ENCODE data around the gene SLC41A2. TPM values are rescaled to one million over a fixed set of nuclear protein-coding genes. Genes with fewer than 3 reads are reported as not detected.
A peak's percentile ranks its signal among the peaks of the same experiment; 100 is the strongest.

Gene SLC41A2
- total and polyA plus RNA-seq, 2 of the 13 experiments (the other 11 are each of a cell fraction or from before 2014, with no cell fraction given): 2.3 to 12.8 TPM

DNA sequence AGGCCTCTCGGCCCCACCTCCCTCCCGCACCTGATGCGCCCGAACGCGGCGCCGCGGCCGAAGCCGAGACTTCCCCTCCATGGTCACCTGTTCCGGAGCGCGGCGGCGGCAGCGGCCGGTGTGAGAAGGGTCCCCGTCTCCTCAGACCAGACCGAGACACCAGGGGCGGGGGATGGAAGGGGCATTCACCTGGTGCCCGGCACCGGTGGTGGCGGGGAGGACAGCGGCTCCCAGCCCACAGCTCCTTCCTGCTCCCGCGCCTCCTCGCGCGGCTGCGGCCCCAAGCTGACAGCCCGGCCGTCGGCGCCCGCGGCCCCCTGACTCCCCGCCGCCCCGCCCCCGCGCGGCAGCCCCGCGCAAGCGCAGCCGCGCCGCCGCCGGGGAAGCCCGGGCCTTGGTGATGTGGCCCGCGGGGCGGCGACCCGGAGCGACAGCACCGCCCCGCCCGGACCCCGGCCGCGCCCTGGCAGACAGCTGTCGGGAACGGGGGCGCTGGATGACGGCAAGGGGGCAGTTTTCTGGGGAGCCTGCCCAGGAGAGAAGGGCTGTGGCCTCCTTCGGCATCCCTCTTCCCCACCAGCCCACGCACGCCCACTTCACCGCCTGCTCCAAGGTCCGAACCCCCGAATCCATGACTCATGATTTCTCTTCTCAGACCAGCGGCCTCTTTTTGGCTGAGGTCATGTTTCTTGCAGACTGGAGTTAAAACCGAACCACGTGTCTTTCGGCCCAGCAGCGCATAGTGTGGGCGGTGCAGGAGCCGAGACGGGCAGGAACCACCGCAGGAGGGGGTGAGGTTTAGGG is at the start of gene SLC41A2 (continued):
- TF ChIP-seq, protein P1, sequence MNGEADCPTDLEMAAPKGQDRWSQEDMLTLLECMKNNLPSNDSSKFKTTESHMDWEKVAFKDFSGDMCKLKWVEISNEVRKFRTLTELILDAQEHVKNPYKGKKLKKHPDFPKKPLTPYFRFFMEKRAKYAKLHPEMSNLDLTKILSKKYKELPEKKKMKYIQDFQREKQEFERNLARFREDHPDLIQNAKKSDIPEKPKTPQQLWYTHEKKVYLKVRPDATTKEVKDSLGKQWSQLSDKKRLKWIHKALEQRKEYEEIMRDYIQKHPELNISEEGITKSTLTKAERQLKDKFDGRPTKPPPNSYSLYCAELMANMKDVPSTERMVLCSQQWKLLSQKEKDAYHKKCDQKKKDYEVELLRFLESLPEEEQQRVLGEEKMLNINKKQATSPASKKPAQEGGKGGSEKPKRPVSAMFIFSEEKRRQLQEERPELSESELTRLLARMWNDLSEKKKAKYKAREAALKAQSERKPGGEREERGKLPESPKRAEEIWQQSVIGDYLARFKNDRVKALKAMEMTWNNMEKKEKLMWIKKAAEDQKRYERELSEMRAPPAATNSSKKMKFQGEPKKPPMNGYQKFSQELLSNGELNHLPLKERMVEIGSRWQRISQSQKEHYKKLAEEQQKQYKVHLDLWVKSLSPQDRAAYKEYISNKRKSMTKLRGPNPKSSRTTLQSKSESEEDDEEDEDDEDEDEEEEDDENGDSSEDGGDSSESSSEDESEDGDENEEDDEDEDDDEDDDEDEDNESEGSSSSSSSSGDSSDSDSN (CRISPR knock-in tag; IDR thresholded peaks at IDR 0.05): peak; percentile 99
- TF ChIP-seq, protein P2, sequence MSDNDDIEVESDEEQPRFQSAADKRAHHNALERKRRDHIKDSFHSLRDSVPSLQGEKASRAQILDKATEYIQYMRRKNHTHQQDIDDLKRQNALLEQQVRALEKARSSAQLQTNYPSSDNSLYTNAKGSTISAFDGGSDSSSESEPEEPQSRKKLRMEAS (IDR thresholded peaks at IDR 0.05): peak; percentile 80; the same call in 1 of the 2 replicates
- TF ChIP-seq, protein P3, sequence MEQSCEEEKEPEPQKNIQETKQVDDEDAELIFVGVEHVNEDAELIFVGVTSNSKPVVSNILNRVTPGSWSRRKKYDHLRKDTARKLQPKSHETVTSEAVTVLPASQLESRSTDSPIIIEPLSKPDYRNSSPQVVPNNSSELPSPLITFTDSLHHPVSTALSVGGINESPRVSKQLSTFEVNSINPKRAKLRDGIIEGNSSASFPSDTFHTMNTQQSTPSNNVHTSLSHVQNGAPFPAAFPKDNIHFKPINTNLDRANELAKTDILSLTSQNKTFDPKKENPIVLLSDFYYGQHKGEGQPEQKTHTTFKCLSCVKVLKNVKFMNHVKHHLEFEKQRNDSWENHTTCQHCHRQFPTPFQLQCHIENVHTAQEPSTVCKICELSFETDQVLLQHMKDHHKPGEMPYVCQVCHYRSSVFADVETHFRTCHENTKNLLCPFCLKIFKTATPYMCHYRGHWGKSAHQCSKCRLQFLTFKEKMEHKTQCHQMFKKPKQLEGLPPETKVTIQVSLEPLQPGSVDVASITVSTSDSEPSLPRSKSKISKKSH (CRISPR knock-in tag; IDR thresholded peaks at IDR 0.05; ENCODE audit: borderline replicate concordance): peak; percentile 21
- TF ChIP-seq KLF12 (CRISPR knock-in tag; IDR thresholded peaks at IDR 0.05; ENCODE audit: borderline replicate concordance) (peak; percentile 16; the same call in 1 of the 2 replicates), FOXJ3 (CRISPR knock-in tag; IDR thresholded peaks at IDR 0.05; ENCODE audit: borderline replicate concordance) (peak; percentile 5; the same call in 1 of the 2 replicates), ZSCAN21 (CRISPR knock-in tag; IDR thresholded peaks at IDR 0.05; ENCODE audit: borderline replicate concordance) (peak; percentile 23; the same call in 1 of the 2 replicates), AGO2 (optimal IDR thresholded peaks at IDR 0.05; ENCODE audit: low read depth, low read length) (peak; percentile 16), DMAP1 (CRISPR knock-in tag; IDR thresholded peaks at IDR 0.05) (peak; percentile 80), HNF4A (CRISPR knock-in tag; IDR thresholded peaks at IDR 0.05) (0 out of 2 replicates have a peak, but pooled peaks have one; percentile 7), MED1 (CRISPR knock-in tag; IDR thresholded peaks at IDR 0.05) (peak; percentile 34; the same call in 1 of the 2 replicates), ZBTB7B (CRISPR knock-in tag; IDR thresholded peaks at IDR 0.05) (peak; percentile 68), ZNF501 (CRISPR knock-in tag; IDR thresholded peaks at IDR 0.05) (peak; percentile 78; the same call in 1 of the 2 replicates), ZNF746 (CRISPR knock-in tag; IDR thresholded peaks at IDR 0.05) (no peak), ARNT2 (CRISPR knock-in tag; IDR thresholded peaks at IDR 0.05; ENCODE audit: low read depth) (peak; percentile 41; the same call in 1 of the 2 replicates), GZF1 (CRISPR knock-in tag; IDR thresholded peaks at IDR 0.05) (peak; percentile 61; the same call in 1 of the 2 replicates), PHF20 (CRISPR knock-in tag; IDR thresholded peaks at IDR 0.05) (peak; percentile 32; the same call in 1 of the 2 replicates), SP4 (CRISPR knock-in tag; IDR thresholded peaks at IDR 0.05) (no peak; the same call in 1 of the 2 replicates), SKI (IDR thresholded peaks at IDR 0.05; ENCODE audit: partially characterized antibody) (peak; percentile 77), HDAC1 (CRISPR knock-in tag; IDR thresholded peaks at IDR 0.05) (peak; percentile 42; the same call in 1 of the 2 replicates)
- TF ChIP-seq, protein P4, sequence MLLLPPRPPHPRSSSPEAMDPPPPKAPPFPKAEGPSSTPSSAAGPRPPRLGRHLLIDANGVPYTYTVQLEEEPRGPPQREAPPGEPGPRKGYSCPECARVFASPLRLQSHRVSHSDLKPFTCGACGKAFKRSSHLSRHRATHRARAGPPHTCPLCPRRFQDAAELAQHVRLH (CRISPR knock-in tag; IDR thresholded peaks at IDR 0.05; ENCODE audit: borderline replicate concordance, low read depth): peak; percentile 42; the same call in 1 of the 2 replicates
- TF ChIP-seq, protein P5, sequence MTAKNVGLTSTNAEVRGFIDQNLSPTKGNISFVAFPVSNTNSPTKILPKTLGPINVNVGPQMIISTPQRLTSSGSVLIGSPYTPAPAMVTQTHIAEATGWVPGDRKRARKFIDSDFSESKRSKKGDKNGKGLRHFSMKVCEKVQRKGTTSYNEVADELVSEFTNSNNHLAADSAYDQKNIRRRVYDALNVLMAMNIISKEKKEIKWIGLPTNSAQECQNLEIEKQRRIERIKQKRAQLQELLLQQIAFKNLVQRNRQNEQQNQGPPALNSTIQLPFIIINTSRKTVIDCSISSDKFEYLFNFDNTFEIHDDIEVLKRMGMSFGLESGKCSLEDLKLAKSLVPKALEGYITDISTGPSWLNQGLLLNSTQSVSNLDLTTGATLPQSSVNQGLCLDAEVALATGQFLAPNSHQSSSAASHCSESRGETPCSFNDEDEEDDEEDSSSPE (CRISPR knock-in tag; IDR thresholded peaks at IDR 0.05): 0 out of 2 replicates have a peak, but pooled peaks have one; percentile 6
- TF ChIP-seq, protein P6, sequence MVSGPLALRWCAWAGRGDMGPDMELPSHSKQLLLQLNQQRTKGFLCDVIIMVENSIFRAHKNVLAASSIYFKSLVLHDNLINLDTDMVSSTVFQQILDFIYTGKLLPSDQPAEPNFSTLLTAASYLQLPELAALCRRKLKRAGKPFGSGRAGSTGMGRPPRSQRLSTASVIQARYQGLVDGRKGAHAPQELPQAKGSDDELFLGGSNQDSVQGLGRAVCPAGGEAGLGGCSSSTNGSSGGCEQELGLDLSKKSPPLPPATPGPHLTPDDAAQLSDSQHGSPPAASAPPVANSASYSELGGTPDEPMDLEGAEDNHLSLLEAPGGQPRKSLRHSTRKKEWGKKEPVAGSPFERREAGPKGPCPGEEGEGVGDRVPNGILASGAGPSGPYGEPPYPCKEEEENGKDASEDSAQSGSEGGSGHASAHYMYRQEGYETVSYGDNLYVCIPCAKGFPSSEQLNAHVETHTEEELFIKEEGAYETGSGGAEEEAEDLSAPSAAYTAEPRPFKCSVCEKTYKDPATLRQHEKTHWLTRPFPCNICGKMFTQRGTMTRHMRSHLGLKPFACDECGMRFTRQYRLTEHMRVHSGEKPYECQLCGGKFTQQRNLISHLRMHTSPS (CRISPR knock-in tag; IDR thresholded peaks at IDR 0.05; ENCODE audit: low read depth): peak; percentile 0; the same call in 1 of the 2 replicates

All from HepG2 (cell line).